HPDE6-E6E7 (cell line): ENCODE data around the gene NUDT8.
"Not testable (repeated sequence)": the region's sequence is repeated elsewhere in the genome, so short reads cannot be mapped to it uniquely, and the experiment has no call there.

ENCODE experiments used
- DNase-seq: peaks from one replicate; pipeline ENCODE4 v3.0.0; 2011; ENCODE audit warnings: missing footprints; ENCODE audit errors: extremely low spot score

The NUDT8 gene

GRCh38 chr11:67593565-67593905, 36.2 kb downstream of the NUDT8 start:
- DNase-seq: no peak

- DNase-seq: no peak
Observed at GRCh38 chr11:67592880-67593564, 36.7 kb downstream of the NUDT8 start.

- not testable (repeated sequence) for DNase-seq
Observed at GRCh38 chr11:67588899-67589415, 40.8 kb downstream of the NUDT8 start.

GRCh38 chr11:67588136-67588503, 41.6 kb downstream of the NUDT8 start:
- no peak for DNase-seq

GRCh38 chr11:67586568-67587250, 43.0 kb downstream of the NUDT8 start:
- no peak for DNase-seq

- DNase-seq: no peak
Observed at GRCh38 chr11:67585911-67586310, 43.8 kb downstream of the NUDT8 start.

- no peak for DNase-seq
Observed at GRCh38 chr11:67584881-67585873, 44.6 kb downstream of the NUDT8 start.

GRCh38 chr11:67584205-67584880, 45.4 kb downstream of the NUDT8 start:
- DNase-seq: peak; percentile 60

- peak; percentile 67 for DNase-seq
Observed at GRCh38 chr11:67583247-67584204, 46.2 kb downstream of the NUDT8 start, which contains the start of gene GSTP1. Gene GSTP1 (plus strand): TSS chr11:67583812. CDS start chr11:67583844, 32 bp downstream.

GRCh38 chr11:67582011-67582410, 47.7 kb downstream of the NUDT8 start:
- DNase-seq: no peak

- no peak for DNase-seq
Observed at GRCh38 chr11:67581469-67581868, 48.3 kb downstream of the NUDT8 start.

GRCh38 chr11:67577951-67578350, 51.8 kb downstream of the NUDT8 start:
- no peak for DNase-seq
